Activated naive CD4-positive, alpha-beta T cell treated with anti-CD3 and anti-CD28 coated beads for 36 hours (primary cell): ENCODE data around the gene TEDC1. TPM values are rescaled to one million over a fixed set of nuclear protein-coding genes. Genes with fewer than 3 reads are reported as not detected.

ENCODE experiments used
- CTCF ChIA-PET: fragments of 350-600 bp; sonication (Branson Sonifier 250); formaldehyde crosslinking; loops from one replicate; lab custom pipeline; 2021; ENCODE audit warnings: antibody characterized with exemption; lab: Charles Lee
- DNase-seq: peaks from one replicate; pipeline ENCODE4 v3.0.0-alpha.2; 2020
- H3K27ac Mint-ChIP-seq: one replicate; pipeline ENCODE4 v1.8.0; 2021; ENCODE audit warnings: mild to moderate bottlenecking, mixed read lengths
- H3K27me3 Mint-ChIP-seq: one replicate; pipeline ENCODE4 v1.8.0; 2021; ENCODE audit warnings: low read depth, mixed read lengths
- H3K36me3 Mint-ChIP-seq: one replicate; pipeline ENCODE4 v1.8.0; 2021; ENCODE audit warnings: low read depth, mixed read lengths
- H3K4me1 Mint-ChIP-seq: one replicate; pipeline ENCODE4 v1.8.0; 2021; ENCODE audit warnings: low read depth, mixed read lengths
- H3K4me3 Mint-ChIP-seq: one replicate; pipeline ENCODE4 v1.8.0; 2021; ENCODE audit warnings: mild to moderate bottlenecking, moderate library complexity, mixed read lengths
- H3K9me3 Mint-ChIP-seq: one replicate; pipeline ENCODE4 v1.8.0; 2021; ENCODE audit warnings: mixed read lengths
- intact Hi-C: fragments of 100-400 bp; cut with micrococcal nuclease; formaldehyde crosslinking; loops from one replicate; pipeline ENCODE4 v1.15.1; 2023
- total RNA-seq, 2 experiments: library from RNA; stranded (reverse); gene quantifications; one replicate each; pipeline ENCODE4 v1.2.3, GENCODE V29; 2021

Gene TEDC1
- total RNA-seq, 2 experiments from 2014 or later: 27.8 to 28.6 TPM

- H3K4me1 Mint-ChIP-seq: no peaks in the 10 kb centered on the region
- CTCF ChIA-PET: no interaction called here
- intact Hi-C loops: no loop called here
Observed at GRCh38 chr14:105464501-105464900, 26.5 kb upstream of the TEDC1 start.

GRCh38 chr14:105465209-105466031 is 25.6 kb upstream of the TEDC1 start:
- Mint-ChIP-seq H3K4me3 (no peak overlapping the region), H3K27me3 (no peaks in the 10 kb centered on the region), H3K9me3 (no peaks in the 10 kb centered on the region), H3K36me3 (peaks cover 9% of the 10 kb centered on the region), H3K4me1 (no peaks in the 10 kb centered on the region), H3K27ac (no peak overlapping the region)
- CTCF ChIA-PET: no interaction called here
- intact Hi-C loops: no loop called here
- no peak for DNase-seq

More at GRCh38 chr14:105464501-105464900, 26.5 kb upstream of the TEDC1 start:
- no peak overlapping the region for H3K27ac Mint-ChIP-seq
- H3K4me3 Mint-ChIP-seq: no peak overlapping the region
- no peaks in the 10 kb centered on the region for H3K27me3 Mint-ChIP-seq
- no peak for DNase-seq
- no peaks in the 10 kb centered on the region for H3K9me3 Mint-ChIP-seq
- peaks cover 9% of the 10 kb centered on the region for H3K36me3 Mint-ChIP-seq

DNA sequence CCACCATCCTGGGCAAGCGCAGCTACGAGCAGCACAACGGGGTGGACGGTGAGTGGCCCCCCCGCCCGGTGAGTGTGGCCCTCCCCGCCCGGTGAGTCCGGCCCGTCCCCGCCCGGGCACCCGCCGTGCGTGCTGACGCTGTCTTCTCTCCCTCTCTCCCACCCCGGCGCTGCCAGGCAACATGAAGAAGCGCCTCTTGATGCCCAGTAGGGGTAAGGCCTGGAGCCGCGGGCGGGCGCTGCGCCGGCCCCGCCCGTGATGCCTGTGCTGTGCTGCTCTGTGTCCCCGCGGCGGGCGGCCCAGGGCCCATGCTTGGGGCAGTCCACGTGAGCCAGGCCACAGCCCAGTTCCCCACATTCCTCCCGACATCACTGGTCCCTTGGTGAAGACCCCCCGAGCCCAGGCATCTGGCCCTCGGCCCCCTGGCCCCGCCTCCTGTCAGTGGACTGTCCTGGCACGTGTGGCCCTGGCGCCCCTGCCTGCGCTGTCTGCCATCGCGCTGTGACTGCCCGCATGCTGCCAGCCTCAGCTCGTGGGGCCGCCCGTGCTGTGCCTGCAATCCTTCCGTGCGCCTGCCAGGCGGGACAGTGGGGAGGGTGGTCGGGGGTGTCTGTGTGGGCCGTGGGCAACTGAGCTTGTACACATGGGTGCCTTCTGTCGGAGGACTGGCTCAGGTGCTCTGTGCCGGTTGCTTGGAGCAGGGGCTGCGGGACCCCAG is 24.4 kb upstream of the TEDC1 start:
- Mint-ChIP-seq H3K9me3 (no peaks in the 10 kb centered on the region), H3K4me1 (no peaks in the 10 kb centered on the region), H3K4me3 (no peak overlapping the region), H3K27ac (no peak overlapping the region), H3K27me3 (no peaks in the 10 kb centered on the region), H3K36me3 (peaks cover 4% of the 10 kb centered on the region)
- no peak for DNase-seq
- CTCF ChIA-PET: no interaction called here
- intact Hi-C loops: no loop called here

GRCh38 chr14:105467249-105467941 is 23.7 kb upstream of the TEDC1 start:
- CTCF ChIA-PET: interaction anchor here (1.1 kb wide), 1 partner anchor 97 kb away, joined by 3 read pairs; no protein-coding TSS in a partner anchor
- no peaks in the 10 kb centered on the region for H3K9me3 Mint-ChIP-seq

GRCh38 chr14:105467942-105468471 is 23.0 kb upstream of the TEDC1 start:
- H3K27me3 Mint-ChIP-seq: no peaks in the 10 kb centered on the region
- CTCF ChIA-PET: interaction anchor here (0.6 to 1.5 kb wide), 3 partner anchors 18 to 98 kb away, joined by 3 to 6 read pairs (median 3); no protein-coding TSS in a partner anchor
- H3K27ac Mint-ChIP-seq: no peak overlapping the region
- peaks cover 4% of the 10 kb centered on the region for H3K36me3 Mint-ChIP-seq
- DNase-seq: no peak
- intact Hi-C loops: no loop called here
- no peaks in the 10 kb centered on the region for H3K9me3 Mint-ChIP-seq
- no peaks in the 10 kb centered on the region for H3K4me1 Mint-ChIP-seq
- H3K4me3 Mint-ChIP-seq: no peak overlapping the region

More at GRCh38 chr14:105467249-105467941, 23.7 kb upstream of the TEDC1 start:
- Mint-ChIP-seq H3K27me3 (no peaks in the 10 kb centered on the region), H3K4me3 (no peak overlapping the region), H3K4me1 (no peaks in the 10 kb centered on the region), H3K27ac (no peak overlapping the region), H3K36me3 (peaks cover 4% of the 10 kb centered on the region)
- intact Hi-C loops: no loop called here
- no peak for DNase-seq

- CTCF ChIA-PET: interaction anchor here (0.6 to 1.5 kb wide), 3 partner anchors 17 to 99 kb away, joined by 3 to 6 read pairs (median 3); no protein-coding TSS in a partner anchor
- Mint-ChIP-seq H3K4me3 (no peak overlapping the region), H3K4me1 (no peaks in the 10 kb centered on the region), H3K27ac (no peak overlapping the region), H3K36me3 (peaks cover 2% of the 10 kb centered on the region), H3K27me3 (no peaks in the 10 kb centered on the region), H3K9me3 (no peaks in the 10 kb centered on the region)
- no peak for DNase-seq
- intact Hi-C loops: no loop called here
Observed at GRCh38 chr14:105468621-105469241, 22.3 kb upstream of the TEDC1 start.

DNA sequence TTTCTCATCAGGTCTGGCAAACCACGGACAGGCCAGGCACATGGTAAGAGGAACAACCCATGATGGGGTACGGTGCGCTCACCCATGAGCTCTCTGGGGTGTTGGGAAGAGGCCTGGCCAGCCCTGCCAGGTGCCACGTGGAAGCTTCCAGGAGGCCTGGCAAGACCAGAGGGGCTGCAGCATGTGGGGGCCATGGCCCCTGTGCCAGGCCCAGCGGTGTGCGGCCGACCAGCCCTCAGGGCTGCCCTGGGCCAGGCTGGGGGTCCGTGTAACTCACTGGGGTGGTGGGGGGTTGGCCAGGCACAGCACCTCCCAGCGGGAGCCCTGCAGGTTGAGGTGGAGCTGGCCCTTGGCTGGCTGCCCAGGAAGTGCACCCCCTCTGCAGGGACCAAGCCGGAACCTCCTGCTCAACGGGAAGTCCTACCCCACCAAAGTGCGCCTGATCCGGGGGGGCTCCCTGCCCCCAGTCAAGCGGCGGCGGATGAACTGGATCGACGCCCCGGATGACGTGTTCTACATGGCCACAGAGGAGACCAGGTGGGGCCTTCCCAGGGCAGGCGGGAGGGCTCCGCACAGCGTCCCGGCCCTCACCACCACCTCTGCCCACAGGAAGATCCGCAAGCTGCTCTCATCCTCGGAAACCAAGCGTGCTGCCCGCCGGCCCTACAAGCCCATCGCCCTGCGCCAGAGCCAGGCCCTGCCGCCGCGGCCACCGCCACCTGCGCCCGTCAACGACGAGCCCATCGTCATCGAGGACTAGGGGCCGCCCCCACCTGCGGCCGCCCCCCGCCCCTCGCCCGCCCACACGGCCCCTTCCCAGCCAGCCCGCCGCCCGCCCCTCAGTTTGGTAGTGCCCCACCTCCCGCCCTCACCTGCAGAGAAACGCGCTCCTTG is 21.3 kb upstream of the TEDC1 start:
- no peak for DNase-seq
- no peaks in the 10 kb centered on the region for H3K4me1 Mint-ChIP-seq
- H3K4me3 Mint-ChIP-seq: no peak overlapping the region
- H3K27me3 Mint-ChIP-seq: no peaks in the 10 kb centered on the region
- CTCF ChIA-PET: interaction anchor here (1.4 to 1.5 kb wide), 2 partner anchors 11 to 20 kb away, joined by 5 to 6 read pairs; no protein-coding TSS in a partner anchor
- no peaks in the 10 kb centered on the region for H3K9me3 Mint-ChIP-seq
- H3K36me3 Mint-ChIP-seq: no peaks in the 10 kb centered on the region
- intact Hi-C loops: no loop called here
- H3K27ac Mint-ChIP-seq: no peak overlapping the region

GRCh38 chr14:105470350-105471296 is 20.4 kb upstream of the TEDC1 start:
- intact Hi-C loops: no loop called here
- H3K27ac Mint-ChIP-seq: no peak overlapping the region
- H3K4me3 Mint-ChIP-seq: no peak overlapping the region
- no peak for DNase-seq
- no peaks in the 10 kb centered on the region for H3K36me3 Mint-ChIP-seq
- H3K4me1 Mint-ChIP-seq: peaks cover 3% of the 10 kb centered on the region
- no peaks in the 10 kb centered on the region for H3K27me3 Mint-ChIP-seq
- H3K9me3 Mint-ChIP-seq: no peaks in the 10 kb centered on the region
- CTCF ChIA-PET: interaction anchor here (1.3 to 1.4 kb wide), 2 partner anchors 11 kb away, joined by 5 to 7 read pairs; no protein-coding TSS in a partner anchor

DNA sequence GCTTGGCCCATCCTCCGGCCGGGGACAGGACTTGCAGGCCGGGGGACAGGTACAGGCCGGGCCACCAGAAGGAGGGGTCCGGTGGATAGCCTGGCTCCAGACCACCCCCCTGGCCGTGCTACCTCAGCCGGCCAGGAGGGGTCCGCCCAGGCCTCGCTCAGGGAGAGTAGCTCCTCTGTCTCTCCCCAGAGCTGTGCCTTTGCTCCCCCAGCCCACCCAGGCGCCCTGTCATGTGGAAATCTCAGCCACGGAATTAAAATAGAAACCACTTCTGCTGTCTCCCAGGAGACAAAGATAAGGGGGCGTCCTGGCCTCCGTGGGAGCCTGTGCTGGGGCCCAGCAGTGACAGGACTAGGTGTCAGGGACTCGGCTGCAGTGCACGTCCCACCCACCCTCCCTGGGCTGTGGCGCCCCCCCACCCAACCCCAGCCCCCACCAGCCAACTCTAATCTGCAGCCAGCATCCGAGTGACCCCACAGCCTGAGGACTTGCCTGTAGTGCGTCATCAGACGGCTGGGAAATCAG is 19.7 kb upstream of the TEDC1 start:
- Mint-ChIP-seq H3K4me3 (no peak overlapping the region), H3K36me3 (no peaks in the 10 kb centered on the region), H3K27me3 (peaks cover 4% of the 10 kb centered on the region), H3K4me1 (peaks cover 6% of the 10 kb centered on the region), H3K27ac (no peak overlapping the region), H3K9me3 (no peaks in the 10 kb centered on the region)
- CTCF ChIA-PET: interaction anchor here (1.2 to 1.3 kb wide), 2 partner anchors 10 to 18 kb away, joined by 4 to 7 read pairs; no protein-coding TSS in a partner anchor
- intact Hi-C loops: no loop called here
- DNase-seq: no peak
